Testis (tissue), 3 donors: ENCODE results near the gene IL18R1. TPM values are rescaled to one million over a fixed set of nuclear protein-coding genes. Genes with fewer than 3 reads are reported as not detected.

ENCODE experiments used
- DNase-seq: peaks from one replicate; pipeline ENCODE4 v3.0.0-alpha.2; 2019
- H3K27ac ChIP-seq, 2 donors: fragments of 200-600 bp; sonication (generic); one replicate each; pipeline ENCODE4 v1.5.1; 2019
- H3K27me3 ChIP-seq: fragments of 200-600 bp; sonication (generic); one replicate; pipeline ENCODE4 v1.5.1; 2019
- H3K36me3 ChIP-seq: fragments of 200-600 bp; sonication (generic); one replicate; pipeline ENCODE4 v1.5.1; 2017; ENCODE audit warnings: low read depth; ENCODE audit errors: missing control alignments
- H3K4me1 ChIP-seq: fragments of 200-600 bp; sonication (generic); one replicate; pipeline ENCODE4 v1.5.1; 2019
- H3K4me3 ChIP-seq, 2 donors: fragments of 200-600 bp; sonication (generic); one replicate each; pipeline ENCODE4 v1.5.1; 2017 to 2019
- H3K9me3 ChIP-seq: fragments of 200-600 bp; sonication (generic); one replicate; pipeline ENCODE4 v1.5.1; 2017
- POLR2A ChIP-seq: fragments of 450-650 bp; IDR thresholded peaks from one replicate; pipeline ENCODE4 v1.6.1; 2017; ENCODE audit warnings: antibody characterized with exemption, mild to moderate bottlenecking, moderate library complexity
- WGBS, 2 donors: methylation state at CpG; one replicate each; pipeline ENCODE4 v1.1.5; 2018; 5-methylcytosine and 5-hydroxymethylcytosine counted together
- intact Hi-C: fragments of 100-400 bp; cut with DNase I; formaldehyde crosslinking; loops from one replicate; pipeline ENCODE4 v1.15.1; 2023; ENCODE audit warnings: low total_unique reads
- polyA plus RNA-seq: library from polyadenylated mRNA; stranded (reverse); fragments of 350-450 nt; fragmentation: Illumina TruSeq; extraction: RNeasy Lipid Tissue Mini Kit (QIAGEN cat#74804); gene quantifications from one replicate; pipeline ENCODE4 v1.2.3, GENCODE V29; 2014; ENCODE audit warnings: low read depth, low replicate concordance; ENCODE audit not compliant: insufficient read depth
- total RNA-seq, 2 donors: library from RNA; depleted of rRNA; stranded (reverse); fragments of >200 nt; gene quantifications; one replicate each; pipeline ENCODE4 v1.2.3, GENCODE V29; 2016
- TF ChIP-seq, protein P1 (sequence below), 3 experiments: fragments of 450-650 bp in 2 of 3; fragments of 200-600 bp in 1 of 3; sonication (generic) in 1 of 3; IDR thresholded peaks; one replicate each; pipeline ENCODE4 v1.5.1; 2016 to 2019; ENCODE audit warnings: antibody characterized with exemption in 3 of 3, mild to moderate bottlenecking in 2 of 3, moderate library complexity in 1 of 3

IL18R1 gene
- total and polyA plus RNA-seq, 3 donors from 2014 or later = 1.0 to 2.9 (median 1.1) TPM

- no peak for TF ChIP-seq POLR2A
- TF ChIP-seq, protein P1, sequence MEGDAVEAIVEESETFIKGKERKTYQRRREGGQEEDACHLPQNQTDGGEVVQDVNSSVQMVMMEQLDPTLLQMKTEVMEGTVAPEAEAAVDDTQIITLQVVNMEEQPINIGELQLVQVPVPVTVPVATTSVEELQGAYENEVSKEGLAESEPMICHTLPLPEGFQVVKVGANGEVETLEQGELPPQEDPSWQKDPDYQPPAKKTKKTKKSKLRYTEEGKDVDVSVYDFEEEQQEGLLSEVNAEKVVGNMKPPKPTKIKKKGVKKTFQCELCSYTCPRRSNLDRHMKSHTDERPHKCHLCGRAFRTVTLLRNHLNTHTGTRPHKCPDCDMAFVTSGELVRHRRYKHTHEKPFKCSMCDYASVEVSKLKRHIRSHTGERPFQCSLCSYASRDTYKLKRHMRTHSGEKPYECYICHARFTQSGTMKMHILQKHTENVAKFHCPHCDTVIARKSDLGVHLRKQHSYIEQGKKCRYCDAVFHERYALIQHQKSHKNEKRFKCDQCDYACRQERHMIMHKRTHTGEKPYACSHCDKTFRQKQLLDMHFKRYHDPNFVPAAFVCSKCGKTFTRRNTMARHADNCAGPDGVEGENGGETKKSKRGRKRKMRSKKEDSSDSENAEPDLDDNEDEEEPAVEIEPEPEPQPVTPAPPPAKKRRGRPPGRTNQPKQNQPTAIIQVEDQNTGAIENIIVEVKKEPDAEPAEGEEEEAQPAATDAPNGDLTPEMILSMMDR (IDR thresholded peaks at IDR 0.05) = no peak
- no peak overlapping the region for H3K4me3 ChIP-seq
- no peak overlapping the region for H3K27ac ChIP-seq
- no peaks in the 10 kb centered on the region for H3K36me3 ChIP-seq
- intact Hi-C loops = no loop called here
- H3K27me3 ChIP-seq = no peaks in the 10 kb centered on the region
- no peak for DNase-seq
- H3K4me1 ChIP-seq = no peaks in the 10 kb centered on the region
- no peaks in the 10 kb centered on the region for H3K9me3 ChIP-seq
- 33 to 45% methylated on average over 8 of the region's 8 CpGs for WGBS, 2 donors
Measured at GRCh38 chr2:102335871-102336366, 19.7 kb upstream of the IL18R1 start.

DNA sequence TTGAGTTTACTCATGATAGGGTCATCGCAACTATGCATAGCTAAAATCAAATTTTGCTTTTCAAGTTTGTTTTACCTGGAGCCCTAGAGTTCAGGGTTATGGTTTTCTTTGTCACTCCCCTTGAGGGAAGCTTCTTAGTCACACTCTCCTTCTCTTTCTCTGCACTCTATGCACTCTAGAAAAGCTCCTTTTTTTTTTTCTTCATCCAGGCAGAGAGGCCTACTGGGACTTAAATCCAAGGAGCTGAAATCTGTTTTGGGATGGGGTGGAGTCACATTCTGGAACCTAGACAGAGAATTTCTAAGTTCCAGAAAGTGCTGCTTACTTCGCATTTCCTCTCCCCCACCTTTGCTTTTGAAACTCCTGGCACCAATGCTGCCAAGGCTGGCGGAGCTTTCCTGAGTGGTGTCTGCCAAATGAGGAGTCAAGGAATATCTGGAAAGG is 19.1 kb upstream of the IL18R1 start:
- 73 to 83% methylated on average over 3 of the region's 3 CpGs for WGBS, 2 donors
- no peak overlapping the region for H3K4me3 ChIP-seq
- no peaks in the 10 kb centered on the region for H3K36me3 ChIP-seq
- H3K27ac ChIP-seq = no peak overlapping the region
- TF ChIP-seq POLR2A = no peak
- TF ChIP-seq, protein P1 (IDR thresholded peaks at IDR 0.05) = no peak
- DNase-seq = no peak
- no peaks in the 10 kb centered on the region for H3K27me3 ChIP-seq
- no peaks in the 10 kb centered on the region for H3K4me1 ChIP-seq
- H3K9me3 ChIP-seq = no peaks in the 10 kb centered on the region
- intact Hi-C loops = no loop called here

DNA sequence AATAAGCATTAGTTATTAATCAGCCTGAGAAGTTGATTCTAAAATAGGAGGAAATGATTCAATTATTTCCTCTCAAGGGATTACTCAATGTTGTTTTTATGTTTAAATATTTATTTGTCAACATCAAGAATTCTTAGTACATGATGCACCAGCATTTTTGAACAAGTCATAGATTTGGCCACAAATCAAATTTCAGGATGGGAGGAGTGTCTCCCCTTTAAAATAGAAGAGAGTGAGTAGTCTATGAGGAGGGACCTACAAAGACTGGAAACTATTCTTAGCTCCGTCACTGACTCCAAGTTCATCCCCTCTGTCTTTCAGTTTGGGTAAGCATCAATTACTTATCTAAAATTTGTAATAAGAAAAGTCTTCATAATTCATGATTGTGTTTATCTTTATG is 18.6 kb upstream of the IL18R1 start:
- Histone ChIP-seq H3K4me1 (no peaks in the 10 kb centered on the region), H3K9me3 (no peaks in the 10 kb centered on the region), H3K36me3 (no peaks in the 10 kb centered on the region), H3K27me3 (no peaks in the 10 kb centered on the region), H3K4me3 (no peak overlapping the region), H3K27ac (no peak overlapping the region)
- DNase-seq = no peak
- TF ChIP-seq, protein P1 (IDR thresholded peaks at IDR 0.05) = no peak
- 58 to 73% methylated on average over 1 of the region's 1 CpG for WGBS, 2 donors
- intact Hi-C loops = no loop called here

DNA sequence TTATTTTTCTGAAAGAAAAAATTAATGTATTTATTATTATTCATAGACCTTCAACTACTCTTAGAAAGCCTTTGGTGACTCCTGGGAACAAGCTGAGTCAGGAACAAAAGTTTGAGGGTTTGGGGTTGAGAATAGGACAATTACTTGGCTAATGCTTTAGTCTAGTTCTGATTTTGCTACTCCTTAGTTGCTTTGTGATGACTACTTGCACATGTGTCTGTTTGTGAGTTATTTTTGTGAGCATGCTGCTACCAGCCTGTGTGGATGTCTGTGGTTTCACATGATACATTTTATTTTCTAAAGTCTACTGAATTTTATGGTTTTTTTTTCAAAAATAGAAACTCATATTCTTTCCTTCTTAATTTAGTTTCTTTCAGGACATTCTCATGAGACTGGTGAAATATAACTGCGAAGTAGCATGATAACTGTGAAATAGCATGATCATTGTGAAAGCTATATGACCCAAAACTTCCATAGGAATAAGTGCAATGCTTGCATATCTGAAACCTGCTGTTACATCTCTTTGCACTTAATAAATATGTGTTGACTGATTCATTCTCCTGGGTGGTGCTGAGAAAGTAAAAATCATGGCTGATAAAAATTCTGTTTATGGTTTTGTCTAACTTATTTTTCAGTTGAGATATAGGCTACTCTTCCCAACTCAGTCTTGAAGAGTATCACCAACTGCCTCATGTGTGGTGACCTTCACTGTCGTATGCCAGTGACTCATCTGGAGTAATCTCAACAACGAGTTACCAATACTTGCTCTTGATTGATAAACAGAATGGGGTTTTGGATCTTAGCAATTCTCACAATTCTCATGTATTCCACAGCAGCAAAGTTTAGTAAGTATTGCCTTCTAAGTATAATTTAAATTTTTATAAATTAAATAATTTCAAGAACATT is 17.9 kb upstream of the IL18R1 start:
- intact Hi-C loops = no loop called here
- no peaks in the 10 kb centered on the region for H3K27me3 ChIP-seq
- no peaks in the 10 kb centered on the region for H3K4me1 ChIP-seq
- no peak overlapping the region for H3K27ac ChIP-seq
- no peaks in the 10 kb centered on the region for H3K36me3 ChIP-seq
- no peak for DNase-seq
- no peak overlapping the region for H3K4me3 ChIP-seq
- no peak for TF ChIP-seq POLR2A
- TF ChIP-seq, protein P1 (IDR thresholded peaks at IDR 0.05) = no peak
- no peaks in the 10 kb centered on the region for H3K9me3 ChIP-seq
- 80 to 84% methylated on average over 3 of the region's 3 CpGs for WGBS, 2 donors
